HepG2 (cell line): ENCODE results near the gene BCL2L13. TPM values are rescaled to one million over a fixed set of nuclear protein-coding genes. Genes with fewer than 3 reads are reported as not detected.

Experiments
- ATAC-seq: fragments of 200-7000 bp; cut with Tn5 transposase; 3 replicates; pipeline ENCODE4 v1.9.1; 2020; ENCODE audit warnings: mild to moderate bottlenecking, moderate library complexity
- BruUV-seq: library from RNA; stranded (reverse); fragments of 400-500 nt; replicated peaks from 2 replicates; lab custom pipeline; 2021; lab: Mats Ljungman, UMichigan
- CTCF ChIA-PET: fragments of 300-600 bp; formaldehyde crosslinking; extraction: SDS; loops from one replicate; lab custom pipeline; 2021; ENCODE audit warnings: low total read pairs, inconsistent platforms, low intra/inter-chr PET ratio; lab: Yijun Ruan, JAX
- POLR2A ChIA-PET: fragments of 350-600 bp; sonication (Branson Sonifier 250); formaldehyde crosslinking; loops from one replicate; lab custom pipeline; 2020; ENCODE audit warnings: antibody characterized with exemption, inconsistent platforms; lab: Yijun Ruan, JAX
- DNase-seq: peaks from one replicate; pipeline ENCODE4 v3.0.0-alpha.2; 2015; ENCODE audit warnings: low spot score
- FAIRE-seq: peaks from 3 replicates; lab custom pipeline; 2011; peaks lifted over from hg19 to GRCh38; lab: Jason Lieb, UNC
- H2AFZ ChIP-seq: one replicate; pipeline ENCODE4 v1.6.1; 2011; ENCODE audit warnings: low read length, inconsistent platforms
- H3K27ac ChIP-seq: fragments of 300-600 bp; 3 replicates; pipeline ENCODE4 v1.8.0; 2011; ENCODE audit warnings: mixed run types, mild to moderate bottlenecking, mixed read lengths, low read length, inconsistent platforms; ENCODE audit not compliant: insufficient read depth; ENCODE audit errors: extremely low read length
- H3K27me3 ChIP-seq, 2 experiments: fragments of 200-600 bp in 1 of 2; 2 replicates in 1 of 2; 3 replicates in 1 of 2; pipeline versions ENCODE4 v1.6.0 to v1.8.0; 2011; ENCODE audit warnings: low read length in 2 of 2, mild to moderate bottlenecking in 2 of 2, moderate library complexity in 2 of 2, inconsistent platforms in 1 of 2; ENCODE audit not compliant: insufficient read depth in 2 of 2, control insufficient read depth in 1 of 2
- H3K36me3 ChIP-seq, 2 experiments: fragments of 200-600 bp in 1 of 2; replicated peaks in 1 of 2; 2 replicates in 1 of 2; 3 replicates in 1 of 2; pipeline versions ENCODE4 v1.5.1 to v1.8.0; 2011; ENCODE audit warnings: low read length in 2 of 2, inconsistent platforms in 1 of 2; ENCODE audit not compliant: insufficient read depth in 2 of 2, control insufficient read depth in 1 of 2
- H3K4me1 ChIP-seq: 2 replicates; pipeline ENCODE4 v1.5.1; 2012; ENCODE audit warnings: low read length, inconsistent platforms; ENCODE audit not compliant: insufficient read depth
- H3K4me2 ChIP-seq: 2 replicates; pipeline ENCODE4 v1.6.0; 2011; ENCODE audit warnings: low read depth, low read length, inconsistent platforms
- H3K4me3 ChIP-seq, 3 experiments: fragments of 200-600 bp in 1 of 3; sonication (generic), shearing (Covaris generic) in 1 of 3; replicated peaks in 1 of 3; 2 replicates each; pipeline ENCODE4 v1.5.1; 2011 to 2016; ENCODE audit warnings: low read length in 3 of 3, inconsistent platforms in 2 of 3, low read depth in 2 of 3, mild to moderate bottlenecking in 2 of 3, control low read depth in 1 of 3, mixed read lengths in 1 of 3; ENCODE audit not compliant: insufficient read depth in 1 of 3
- H3K79me2 ChIP-seq: one replicate; pipeline ENCODE4 v1.6.1; 2011; ENCODE audit warnings: low read length, inconsistent platforms; ENCODE audit not compliant: insufficient read depth
- H3K9ac ChIP-seq: 2 replicates; pipeline ENCODE4 v1.6.0; 2011; ENCODE audit warnings: mild to moderate bottlenecking, low read depth, low read length, inconsistent platforms; ENCODE audit not compliant: insufficient read depth
- H3K9me3 ChIP-seq: 2 replicates; pipeline ENCODE4 v1.5.1; 2012; ENCODE audit warnings: mild to moderate bottlenecking, low read length
- H4K20me1 ChIP-seq: 2 replicates; pipeline ENCODE4 v1.6.0; 2011; ENCODE audit warnings: inconsistent platforms, mild to moderate bottlenecking, low read length, moderate library complexity; ENCODE audit not compliant: insufficient read depth
- JDP2 ChIP-seq: sonication (generic); formaldehyde crosslinking; IDR thresholded peaks from 2 replicates; pipeline ENCODE4 v1.8.1; 2022; ENCODE audit warnings: missing genetic modification reagents, borderline replicate concordance
- RFX5 ChIP-seq: IDR thresholded peaks from 2 replicates; pipeline ENCODE4 v1.6.1; 2011; ENCODE audit warnings: low read depth, low read length, improper control_type of control experiment
- RNF2 ChIP-seq: fragments of 450-650 bp; conservative IDR thresholded peaks from 2 replicates; pipeline ENCODE4 v1.6.1; 2016; ENCODE audit warnings: low read depth
- ZNF234 ChIP-seq: sonication (generic); formaldehyde crosslinking; conservative IDR thresholded peaks from 2 replicates; pipeline ENCODE4 v1.5.1; 2020; ENCODE audit warnings: mild to moderate bottlenecking, missing genetic modification reagents
- ZNF547 ChIP-seq: sonication (generic); formaldehyde crosslinking; IDR thresholded peaks from 2 replicates; pipeline ENCODE4 v1.5.1; 2020; ENCODE audit warnings: mild to moderate bottlenecking, missing genetic modification reagents
- WGBS: methylation state at CpG from one replicate; pipeline ENCODE4 v1.1.6; 2017; ENCODE audit warnings: low lambda C conversion rate; 5-methylcytosine and 5-hydroxymethylcytosine counted together
- in situ Hi-C: cut with HindIII; loops from 2 replicates; pipeline ENCODE4 v1.10.0; 2017; ENCODE audit warnings: low pct_unique_long_range_greater_than_20kb; ENCODE audit not compliant: extremely low pct_ligation_motif_present
- intact Hi-C: fragments of 100-400 bp; cut with micrococcal nuclease; formaldehyde crosslinking; loops from one replicate; pipeline ENCODE4 v1.10.0; 2022; ENCODE audit not compliant: unreplicated experiment
- polyA plus RNA-seq, 8 experiments: library from polyadenylated mRNA; depleted of rRNA in 3 of 8; stranded (reverse) in 7 of 8; unstranded in 1 of 8; fragments of >200 nt; fragmentation: Illumina TruSeq in 4 of 8; extraction: Trizol in 4 of 8; gene quantifications; 2 replicates each; pipeline versions ENCODE4 v1.2.1 to v1.2.3, GENCODE V29; 2011 to 2016; ENCODE audit warnings: low read depth in 4 of 8, missing spikeins in 1 of 8, mixed read lengths in 1 of 8; ENCODE audit not compliant: insufficient read depth in 1 of 8
- total RNA-seq, 5 experiments: library from RNA; depleted of rRNA; stranded (reverse); fragments of >200 nt; fragmentation: Illumina TruSeq; extraction: Trizol; gene quantifications; 2 replicates each; pipeline ENCODE4 v1.2.3, GENCODE V29; 2016; ENCODE audit warnings: low read depth in 1 of 5

The BCL2L13 gene
- total and polyA plus RNA-seq, 2 of the 13 experiments (the other 11 are each of a cell fraction or from before 2014, with no cell fraction given), result 13.5 to 14.6 TPM

DNA sequence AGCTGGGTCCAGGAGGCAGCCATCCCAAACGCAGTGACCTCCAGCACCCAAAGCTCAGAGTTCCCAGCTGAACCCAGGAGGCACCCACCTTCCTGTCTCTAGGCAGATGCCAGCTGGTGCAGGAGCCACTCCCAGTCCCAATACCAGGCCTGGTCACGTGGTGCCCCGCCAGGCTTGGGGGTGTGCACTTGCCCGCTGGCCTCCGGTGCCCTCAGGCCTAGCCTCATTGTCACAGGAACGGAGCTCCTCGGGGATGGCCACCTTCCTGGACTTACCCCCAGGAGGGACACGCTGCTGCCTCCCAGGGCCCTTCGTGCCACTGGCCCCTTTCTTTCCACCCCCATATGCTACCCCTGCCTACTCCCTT is 131.1 kb downstream of the BCL2L13 start:
- FAIRE-seq (no peak), DNase-seq (no peak), ATAC-seq (no peak)
- no peaks in the 10 kb centered on the region for H4K20me1 ChIP-seq
- H3K79me2 ChIP-seq, result peaks cover 42% of the 10 kb centered on the region
- no peak overlapping the region for H3K4me3 ChIP-seq
- H3K9ac ChIP-seq, result no peak overlapping the region
- intact Hi-C loops (no loop called here), in situ Hi-C loops (no loop called here)
- H2AFZ ChIP-seq, result no peak overlapping the region
- no peaks in the 10 kb centered on the region; a peak in 1 of 5 replicates for H3K36me3 ChIP-seq
- no peak overlapping the region for H3K4me2 ChIP-seq
- 95% methylated on average over 4 of the region's 9 CpGs for WGBS
- CTCF ChIA-PET, result no interaction called here
- H3K4me1 ChIP-seq, result peaks cover 47% of the 10 kb centered on the region
- BruUV-seq, result no TSS peak
- no peaks in the 10 kb centered on the region for H3K27me3 ChIP-seq
- POLR2A ChIA-PET, result no interaction called here
- no peak overlapping the region for H3K27ac ChIP-seq
- TF ChIP-seq RNF2 (no peak), ZNF547 (CRISPR knock-in tag) (no peak), ZNF234 (no peak)
- H3K9me3 ChIP-seq, result no peaks in the 10 kb centered on the region

DNA sequence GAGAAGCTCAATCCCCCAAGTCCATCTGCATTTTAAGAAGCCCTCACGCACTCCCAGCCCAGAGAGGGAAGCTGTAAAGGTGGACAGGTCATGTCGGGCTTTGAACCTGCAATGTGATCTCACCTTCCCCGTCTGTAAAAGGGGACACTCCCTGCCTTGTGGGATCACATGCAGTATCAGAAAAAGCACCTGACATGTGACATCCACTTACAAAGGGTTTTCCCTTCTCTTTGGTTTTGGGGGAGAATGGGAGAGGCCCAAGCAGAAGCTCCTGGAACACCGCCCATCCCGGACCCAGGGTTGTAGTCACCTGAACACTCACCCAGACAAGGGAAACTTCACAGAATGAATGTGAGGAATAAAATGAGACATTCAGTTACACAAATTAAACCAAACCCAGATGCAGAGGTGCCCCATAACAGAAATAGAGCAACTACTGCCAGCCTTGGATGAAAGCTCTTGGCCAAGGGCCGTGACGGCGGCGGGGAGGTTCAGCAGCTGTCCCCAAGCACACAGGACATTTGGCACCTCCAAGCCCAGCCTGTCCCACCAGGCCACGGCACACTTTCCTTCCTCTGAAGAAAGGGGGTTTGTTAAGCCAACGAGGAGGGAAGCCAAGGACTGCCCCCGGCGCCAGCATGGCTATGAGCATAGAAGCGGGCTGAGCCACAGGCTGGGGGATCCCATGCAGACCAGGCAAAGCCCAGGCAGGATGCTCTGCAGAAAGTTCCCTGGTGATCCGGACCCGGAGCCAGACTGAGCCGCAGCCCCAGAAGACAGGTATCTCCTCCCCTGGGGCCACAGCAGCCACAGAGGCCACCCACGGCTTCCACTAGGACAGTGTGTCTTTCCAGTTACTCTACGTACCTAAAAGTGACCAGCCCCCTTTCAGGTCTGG is 131.9 kb downstream of the BCL2L13 start:
- Histone ChIP-seq H3K4me2 (no peak overlapping the region), H3K27ac (no peak overlapping the region), H3K9ac (no peak overlapping the region), H3K36me3 (no peaks in the 10 kb centered on the region; a peak in 1 of 5 replicates), H3K27me3 (no peaks in the 10 kb centered on the region), H2AFZ (no peak overlapping the region), H3K79me2 (peaks cover 42% of the 10 kb centered on the region), H4K20me1 (no peaks in the 10 kb centered on the region), H3K4me1 (peaks cover 51% of the 10 kb centered on the region), H3K4me3 (no peak overlapping the region), H3K9me3 (no peaks in the 10 kb centered on the region)
- no peak for TF ChIP-seq RFX5
- no peak for TF ChIP-seq JDP2 (CRISPR knock-in tag)
- CTCF ChIA-PET, result no interaction called here
- intact Hi-C loops, result no loop called here
- in situ Hi-C loops, result no loop called here
- no peak for FAIRE-seq
- POLR2A ChIA-PET, result interaction anchor here (1.2 kb wide), 1 partner anchor 11 kb away, joined by 3 read pairs; no protein-coding TSS in a partner anchor
- no TSS peak for BruUV-seq
- DNase-seq, result no peak
- WGBS, result 92% methylated on average over 13 of the region's 19 CpGs
- no peak for ATAC-seq
